ENCODE results near the gene ZFPL1. TPM values are rescaled to one million over a fixed set of nuclear protein-coding genes. Genes with fewer than 3 reads are reported as not detected.

ZFPL1 gene
- total RNA-seq, 2 donors from 2014 or later: 35.7 to 46.6 TPM

DNA sequence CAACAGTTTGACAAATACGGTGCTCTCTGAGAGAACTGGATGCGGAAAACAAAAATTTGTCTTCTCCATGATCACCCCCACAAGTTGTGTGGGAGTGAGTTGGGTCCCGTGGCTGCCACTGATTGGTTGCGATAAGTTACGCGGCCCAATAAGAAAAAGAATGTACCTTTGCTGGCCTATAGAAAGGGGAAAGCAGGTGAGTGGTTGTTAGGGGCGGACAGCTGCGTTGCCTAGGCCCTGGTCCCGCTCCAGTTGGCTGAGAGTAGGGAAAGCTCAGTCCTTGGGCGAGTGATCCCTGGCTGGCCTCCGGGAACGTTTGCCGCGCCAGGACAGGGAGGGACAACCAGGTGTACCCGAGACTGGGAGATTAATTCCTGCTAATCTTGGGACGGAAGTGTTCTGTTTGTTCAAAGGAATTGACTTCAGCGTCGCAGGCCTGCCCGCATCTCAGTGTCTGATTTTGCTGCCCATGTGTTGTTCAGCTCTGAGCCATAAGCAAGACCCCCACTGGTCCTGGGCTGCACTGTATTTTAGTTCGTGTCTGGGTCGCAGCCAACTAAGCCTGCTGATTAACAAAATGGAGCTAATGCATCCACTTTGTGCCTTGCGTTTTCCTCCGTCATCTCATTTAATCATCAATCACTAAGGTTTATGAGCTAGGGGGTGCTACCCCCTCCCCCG, 51.1 kb downstream of the ZFPL1 start:
- Histone ChIP-seq H3K9ac (ENCODE audit: extremely low read depth, low read length, poor library complexity, severe bottlenecking) (peak overlapping the region; percentile 98), H3K36me3 (ENCODE audit: control insufficient read depth, insufficient read depth, low read length) (peaks cover 25% of the 10 kb centered on the region), H3K4me3 (ENCODE audit: low read length) (peak overlapping the region; percentile 94), H3K27ac (ENCODE audit: low read depth, low read length) (peak overlapping the region; percentile 99), H3K9me3 (ENCODE audit: control insufficient read depth, low read length) (no peaks in the 10 kb centered on the region), H3K4me1 (ENCODE audit: control insufficient read depth, insufficient read depth, low read length) (no peaks in the 10 kb centered on the region), H3K27me3 (ENCODE audit: control insufficient read depth, insufficient read depth, low read length, poor library complexity, severe bottlenecking) (no peaks in the 10 kb centered on the region)
- Mint-ChIP-seq H3K4me1 (peaks cover 19% of the 10 kb centered on the region), H3K36me3 (ENCODE audit: low read depth) (peaks cover 23% of the 10 kb centered on the region), H3K9me3 (no peaks in the 10 kb centered on the region), H3K4me3 (peak overlapping the region; percentile 87), H3K27ac (peak overlapping the region; percentile 99), H3K27me3 (ENCODE audit: insufficient read depth) (peaks cover 3% of the 10 kb centered on the region)
- DNase-seq: peak; percentile 98
- 8 to 10% methylated on average over 16 to 24 of the region's 24 CpGs for WGBS, 2 experiments (ENCODE audit: insufficient coverage in 1 of 2, insufficient read length in 1 of 2)
- TF ChIP-seq CTCF (conservative IDR thresholded peaks at IDR 0.05): no peak

DNA sequence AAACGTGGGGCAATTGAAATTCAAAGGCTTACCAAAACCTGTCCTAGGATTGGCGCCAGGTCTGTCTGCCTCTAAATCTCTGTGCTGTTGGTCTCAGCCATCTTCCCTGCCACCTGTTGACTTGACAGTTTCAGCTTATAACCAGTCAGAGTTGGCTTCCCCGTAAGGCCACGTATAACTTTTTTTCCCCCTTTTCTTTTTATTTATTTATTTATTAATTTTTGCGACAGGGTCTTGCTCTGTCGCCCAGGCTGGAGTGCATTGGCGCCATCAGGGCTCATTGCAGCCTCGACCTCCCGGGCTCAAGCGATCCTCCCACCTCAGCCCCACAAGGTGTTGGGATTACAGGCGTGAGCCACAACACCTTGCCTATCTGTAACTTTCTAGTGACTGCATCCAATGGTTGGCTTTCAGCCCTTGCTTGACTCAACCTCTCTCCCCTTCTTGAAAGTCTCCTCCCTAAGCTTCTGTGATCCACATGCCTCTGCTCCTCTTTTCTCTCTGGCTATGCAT, 51.7 kb downstream of the ZFPL1 start:
- TF ChIP-seq CTCF (conservative IDR thresholded peaks at IDR 0.05): no peak
- no peaks in the 10 kb centered on the region for H3K27me3 ChIP-seq (ENCODE audit: control insufficient read depth, insufficient read depth, low read length, poor library complexity, severe bottlenecking)
- peak overlapping the region; percentile 87 for H3K4me3 Mint-ChIP-seq
- no peak for DNase-seq
- H3K9me3 Mint-ChIP-seq: no peaks in the 10 kb centered on the region
- 71 to 92% methylated on average over 8 to 11 of the region's 11 CpGs for WGBS, 2 experiments (ENCODE audit: insufficient coverage in 1 of 2, insufficient read length in 1 of 2)
- H3K9ac ChIP-seq (ENCODE audit: extremely low read depth, low read length, poor library complexity, severe bottlenecking): peak overlapping the region; percentile 98
- H3K9me3 ChIP-seq (ENCODE audit: control insufficient read depth, low read length): no peaks in the 10 kb centered on the region
- peaks cover 6% of the 10 kb centered on the region for H3K27me3 Mint-ChIP-seq (ENCODE audit: insufficient read depth)
- H3K36me3 Mint-ChIP-seq (ENCODE audit: low read depth): peaks cover 19% of the 10 kb centered on the region
- peak overlapping the region; percentile 99 for H3K27ac Mint-ChIP-seq
- peak overlapping the region; percentile 99 for H3K27ac ChIP-seq (ENCODE audit: low read depth, low read length)
- peaks cover 19% of the 10 kb centered on the region for H3K4me1 Mint-ChIP-seq
- H3K36me3 ChIP-seq (ENCODE audit: control insufficient read depth, insufficient read depth, low read length): peaks cover 24% of the 10 kb centered on the region
- peak overlapping the region; percentile 94 for H3K4me3 ChIP-seq (ENCODE audit: low read length)
- H3K4me1 ChIP-seq (ENCODE audit: control insufficient read depth, insufficient read depth, low read length): no peaks in the 10 kb centered on the region

GRCh38 chr11:65136515-65137096, 52.6 kb downstream of the ZFPL1 start:
- 81 to 94% methylated on average over 15 of the region's 15 CpGs for WGBS, 2 experiments (ENCODE audit: insufficient coverage in 1 of 2, insufficient read length in 1 of 2)
- Histone ChIP-seq H3K27ac (ENCODE audit: low read depth, low read length) (no peak overlapping the region), H3K4me3 (ENCODE audit: low read length) (no peak overlapping the region), H3K4me1 (ENCODE audit: control insufficient read depth, insufficient read depth, low read length) (no peaks in the 10 kb centered on the region), H3K36me3 (ENCODE audit: control insufficient read depth, insufficient read depth, low read length) (peaks cover 14% of the 10 kb centered on the region), H3K27me3 (ENCODE audit: control insufficient read depth, insufficient read depth, low read length, poor library complexity, severe bottlenecking) (peaks cover 3% of the 10 kb centered on the region), H3K9ac (ENCODE audit: extremely low read depth, low read length, poor library complexity, severe bottlenecking) (no peak overlapping the region), H3K9me3 (ENCODE audit: control insufficient read depth, low read length) (no peaks in the 10 kb centered on the region)
- Mint-ChIP-seq H3K4me1 (peaks cover 24% of the 10 kb centered on the region), H3K36me3 (ENCODE audit: low read depth) (peaks cover 12% of the 10 kb centered on the region), H3K4me3 (no peak overlapping the region), H3K27me3 (ENCODE audit: insufficient read depth) (peaks cover 11% of the 10 kb centered on the region), H3K9me3 (no peaks in the 10 kb centered on the region), H3K27ac (no peak overlapping the region)
- TF ChIP-seq CTCF (conservative IDR thresholded peaks at IDR 0.05): no peak
- DNase-seq: no peak

Small RNAs within 50 kb of the gene (microRNA-seq; reads per million reads assigned to microRNA genes)
- gene MIR6751 (ENCODE audit: borderline microRNAs expressed): not detected

Other genes with a start within 250 kb of the ZFPL1 start
- 10 to 100 TPM; 11.1 to 12.6 TPM for gene CDC42BPG, start 239.6 kb upstream of the ZFPL1 start, total RNA-seq
- 10 to 100 TPM; 39.7 to 43.8 TPM for gene EHD1, start 205.6 kb upstream of the ZFPL1 start, total RNA-seq
- 10 to 100 TPM; 17.0 to 23.0 TPM for gene ATG2A, start 167.0 kb upstream of the ZFPL1 start, total RNA-seq
- gene PPP2R5B, start 159.5 kb upstream of the ZFPL1 start, total RNA-seq: 1 to 10 TPM; 2.8 to 3.3 TPM
- gene GPHA2, start 148.3 kb upstream of the ZFPL1 start, total RNA-seq: under 1 TPM in 1 of 2 donors, not detected in 1; 0.77 TPM
- not detected for gene MAJIN, start 112.1 kb upstream of the ZFPL1 start, total RNA-seq
- under 1 TPM in 1 of 2 donors, not detected in 1; 0.27 TPM for gene BATF2, start 87.3 kb upstream of the ZFPL1 start, total RNA-seq
- gene ARL2, start 70.1 kb upstream of the ZFPL1 start, total RNA-seq: 100 to 1,000 TPM; 127 to 199 TPM
- gene SNX15, start 56.8 kb upstream of the ZFPL1 start, total RNA-seq: 10 to 100 TPM; 14.2 to 16.4 TPM
- 10 to 100 TPM; 11.4 to 12.0 TPM for gene SAC3D1, start 43.0 kb upstream of the ZFPL1 start, total RNA-seq
- 1 to 10 TPM; 2.2 to 4.5 TPM for gene NAALADL1, start 25.7 kb upstream of the ZFPL1 start, total RNA-seq
- 10 to 100 TPM; 48.1 to 82.6 TPM for gene CDCA5, start 182 bp upstream of the ZFPL1 start, total RNA-seq
- 100 to 1,000 TPM; 107 to 113 TPM for gene VPS51, start 12.0 kb downstream of the ZFPL1 start, total RNA-seq
- gene TM7SF2, start 27.6 kb downstream of the ZFPL1 start, total RNA-seq: 100 to 1,000 TPM in 1 of 2 donors, 10 to 100 TPM in 1; 97.9 to 108 TPM
- gene ZNHIT2, start 33.5 kb downstream of the ZFPL1 start, total RNA-seq: 10 to 100 TPM; 11.0 to 11.8 TPM
- 100 to 1,000 TPM; 774 to 802 TPM for gene FAU, start 37.9 kb downstream of the ZFPL1 start, total RNA-seq
- gene MRPL49, start 38.1 kb downstream of the ZFPL1 start, total RNA-seq: 10 to 100 TPM; 53.9 to 56.6 TPM
- gene SYVN1, start 50.3 kb downstream of the ZFPL1 start, total RNA-seq: 10 to 100 TPM; 30.4 to 39.5 TPM
- gene SPDYC, start 86.0 kb downstream of the ZFPL1 start, total RNA-seq: under 1 TPM in 1 of 2 donors, not detected in 1; 0.46 TPM
- 100 to 1,000 TPM; 183 to 223 TPM for gene CAPN1, start 97.7 kb downstream of the ZFPL1 start, total RNA-seq
- gene POLA2, start 177.7 kb downstream of the ZFPL1 start, total RNA-seq: 10 to 100 TPM; 42.2 to 65.0 TPM
- gene CDC42EP2, start 230.6 kb downstream of the ZFPL1 start, total RNA-seq: 1 to 10 TPM; 5.9 to 6.9 TPM
- gene DPF2, start 249.6 kb downstream of the ZFPL1 start, total RNA-seq: 10 to 100 TPM; 75.8 to 80.9 TPM